Glomerular visceral epithelial cell (primary cell): ENCODE data around the gene PAX7.

ENCODE experiments used
- DNase-seq: peaks from one replicate; pipeline ENCODE4 v3.0.0-alpha.2; 2016; ENCODE audit errors: extremely low spot score

PAX7 gene

DNA sequence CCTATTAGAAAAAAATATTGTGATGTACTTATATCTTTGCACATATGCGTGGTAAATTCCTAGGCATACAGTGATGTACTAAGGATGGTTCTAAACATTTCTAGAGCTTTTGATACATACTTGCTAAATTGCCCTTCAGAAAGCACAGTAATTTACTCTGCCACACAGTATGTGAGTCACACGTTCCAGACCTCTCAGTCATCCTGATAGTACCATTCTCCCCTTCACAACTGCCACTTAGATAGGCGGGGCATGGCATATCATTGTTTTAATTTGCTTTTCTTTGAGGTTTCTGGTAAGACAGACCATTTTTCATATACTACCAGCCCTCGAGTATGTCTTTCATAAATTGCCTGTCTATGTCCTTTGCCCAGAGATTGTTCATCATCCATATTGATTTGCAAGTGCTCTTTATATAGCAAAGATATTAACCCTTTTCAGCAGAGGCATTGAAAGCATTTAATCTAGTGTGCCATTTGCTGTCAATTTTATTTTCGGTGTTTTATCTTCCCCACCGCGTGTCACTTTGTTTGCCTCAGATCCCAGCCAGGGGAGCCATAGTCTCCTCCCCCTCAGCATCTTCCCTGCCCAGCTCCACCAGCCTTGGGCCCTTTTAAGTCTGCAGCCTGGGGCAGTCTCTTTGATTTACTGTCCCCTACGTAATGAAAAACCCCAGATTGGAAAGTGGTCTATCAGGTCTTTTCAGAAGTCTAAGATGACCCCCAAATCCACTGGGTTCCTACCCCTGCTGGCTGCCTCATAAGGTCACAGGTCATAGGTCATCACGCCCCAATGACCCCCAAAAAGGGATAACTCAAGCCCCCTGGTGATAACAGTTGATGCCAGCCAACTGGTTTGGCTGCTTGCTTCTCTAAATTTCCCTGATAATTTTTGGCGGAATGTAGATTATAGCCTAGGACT, 11.8 kb upstream of the PAX7 start:
- peak; percentile 44 for DNase-seq

- DNase-seq: no peak
Observed at GRCh38 chr1:18619467-18619835, 11.2 kb upstream of the PAX7 start.

DNA sequence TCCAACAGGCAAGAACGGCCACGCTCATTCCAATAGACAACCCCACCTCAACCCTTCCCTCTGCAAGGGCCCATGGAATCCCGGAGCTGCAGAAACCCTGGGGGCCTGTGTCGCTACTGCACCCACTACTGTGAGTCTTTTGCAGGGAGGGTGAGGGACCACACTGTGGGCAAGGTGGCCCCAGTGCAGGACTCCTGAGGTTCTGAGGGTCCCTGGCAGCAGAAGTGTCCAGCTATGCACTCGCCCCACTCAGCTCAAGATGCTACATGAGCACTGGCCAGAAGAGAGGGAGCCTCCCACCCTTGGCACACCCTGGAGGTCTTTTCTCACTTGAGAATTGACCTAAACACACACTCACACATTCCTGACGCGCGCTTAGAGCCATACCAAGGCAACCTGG, 2.1 kb upstream of the PAX7 start:
- no peak for DNase-seq

- DNase-seq: no peak
Observed at GRCh38 chr1:18629659-18630510, 761 bp upstream of the PAX7 start.

- DNase-seq: no peak
Observed at GRCh38 chr1:18631496-18632217, 1.0 kb downstream of the PAX7 start.

GRCh38 chr1:18632218-18632588, 1.6 kb downstream of the PAX7 start:
- DNase-seq: no peak

DNA sequence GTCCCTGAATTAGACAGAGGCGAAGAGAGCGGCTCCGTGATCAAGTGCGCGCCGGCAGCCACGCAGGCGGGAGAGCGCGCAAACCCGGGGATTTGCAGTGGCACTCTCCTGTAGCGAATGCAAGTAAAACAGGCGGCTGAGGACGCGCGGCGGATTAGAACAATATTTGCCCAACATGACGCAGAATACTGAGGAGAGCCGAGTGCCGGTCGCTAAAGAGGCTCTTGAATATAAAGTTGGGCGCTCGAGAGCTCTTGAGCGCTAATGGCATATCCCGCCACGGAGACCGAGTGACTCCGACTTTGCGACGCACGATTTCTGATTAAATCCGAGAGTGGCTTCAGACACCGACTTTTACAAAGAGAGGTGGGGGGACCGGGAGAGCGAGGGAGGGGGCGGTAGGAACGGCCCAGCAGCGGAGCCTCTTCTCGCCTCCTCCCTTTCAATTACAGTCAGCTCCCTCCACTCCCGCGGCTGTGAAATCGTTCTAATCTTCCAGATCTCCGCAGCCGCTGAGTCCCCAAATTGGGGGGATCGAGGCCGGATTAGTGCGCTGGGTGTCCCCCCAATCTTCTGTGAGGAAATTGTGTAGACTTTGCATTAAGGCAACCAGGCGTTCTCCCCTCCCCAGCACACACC, 2.3 kb downstream of the PAX7 start:
- DNase-seq: no peak

DNA sequence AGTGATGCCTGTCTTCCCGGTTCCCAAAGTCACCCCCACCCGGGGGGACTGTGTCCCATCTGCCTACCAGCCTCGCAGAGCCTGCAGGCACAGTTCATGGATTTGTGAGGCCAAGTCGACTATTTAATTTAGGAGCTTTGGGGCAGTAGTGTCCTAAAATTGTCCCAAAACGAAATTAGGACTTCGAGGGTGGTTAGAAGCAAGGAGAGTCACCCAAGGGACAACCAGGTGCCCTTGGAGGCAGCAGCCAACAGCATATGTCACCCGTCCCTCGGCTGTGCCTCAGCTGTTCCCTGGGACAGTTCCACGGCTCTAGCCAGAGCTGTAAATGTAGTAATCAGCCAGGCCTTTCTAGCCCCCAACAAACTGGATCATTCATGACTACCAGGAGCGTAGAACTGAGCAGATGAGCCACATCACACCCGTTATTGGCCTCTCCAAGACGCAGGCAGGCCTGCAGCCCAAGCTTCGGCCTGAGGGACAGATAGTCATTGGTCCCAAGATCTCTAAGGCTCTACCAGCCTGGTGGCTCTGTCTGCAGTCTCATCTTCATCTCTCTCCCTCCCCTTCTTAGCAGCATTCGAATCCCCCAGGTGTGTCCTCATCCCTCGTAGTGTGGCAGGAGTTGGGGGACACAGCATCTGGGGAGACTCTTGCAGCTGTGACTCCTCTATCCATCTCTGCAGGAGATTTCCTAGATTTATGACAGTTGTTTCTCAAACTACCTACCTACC, 2.9 kb downstream of the PAX7 start:
- no peak for DNase-seq

- no peak for DNase-seq
Observed at GRCh38 chr1:18634276-18634675, 3.6 kb downstream of the PAX7 start.

DNA sequence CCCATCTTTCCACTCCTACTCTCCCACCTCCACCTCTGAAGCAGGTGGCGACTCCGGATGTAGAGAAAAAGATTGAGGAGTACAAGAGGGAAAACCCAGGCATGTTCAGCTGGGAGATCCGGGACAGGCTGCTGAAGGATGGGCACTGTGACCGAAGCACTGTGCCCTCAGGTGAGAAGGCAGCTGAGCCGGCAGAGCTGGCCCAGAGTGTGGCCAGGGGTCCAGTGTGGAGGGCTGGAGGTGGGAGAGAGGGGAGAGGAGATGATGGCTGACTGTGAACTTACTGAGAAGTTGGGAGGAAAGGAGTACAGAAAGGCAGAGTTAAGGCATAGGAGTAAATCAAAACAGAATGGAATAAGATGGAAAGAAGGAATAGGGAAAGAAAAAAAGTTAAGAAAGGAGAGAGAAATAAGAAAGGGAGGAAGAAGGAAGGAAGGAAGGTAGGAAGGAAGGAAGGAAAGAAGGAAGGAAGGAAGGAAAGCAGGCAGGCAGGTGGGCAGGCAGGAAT, 4.5 kb downstream of the PAX7 start:
- DNase-seq: no peak

DNA sequence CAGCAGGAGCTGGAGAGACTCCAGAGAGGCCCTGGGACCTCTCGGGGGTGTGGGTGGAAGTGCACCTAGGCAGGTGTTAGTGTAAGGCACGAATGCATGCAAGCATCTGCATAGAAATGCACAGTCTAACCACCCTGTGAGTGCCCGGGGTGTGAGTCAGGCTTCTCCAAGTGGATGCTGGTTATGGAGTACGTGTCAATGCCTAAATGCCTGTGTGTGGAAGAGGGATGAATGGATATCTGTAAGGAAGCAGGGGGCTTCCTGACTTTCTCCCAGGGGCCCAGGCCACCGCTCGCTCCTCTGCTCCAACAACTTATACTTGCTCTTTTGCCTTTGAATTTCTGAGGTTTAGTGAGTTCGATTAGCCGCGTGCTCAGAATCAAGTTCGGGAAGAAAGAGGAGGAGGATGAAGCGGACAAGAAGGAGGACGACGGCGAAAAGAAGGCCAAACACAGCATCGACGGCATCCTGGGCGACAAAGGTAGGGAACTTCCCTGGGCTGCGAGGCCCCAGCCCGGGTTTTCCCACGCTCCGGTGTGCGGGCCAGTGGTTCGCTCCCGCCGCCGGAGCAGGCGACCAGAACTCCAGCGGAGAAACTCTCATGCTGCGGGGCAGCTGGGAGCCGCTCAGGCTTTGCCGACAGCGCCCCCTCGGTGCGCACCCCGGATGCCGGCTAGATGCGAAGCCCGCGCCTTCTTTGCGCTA, 5.4 kb downstream of the PAX7 start:
- no peak for DNase-seq

DNA sequence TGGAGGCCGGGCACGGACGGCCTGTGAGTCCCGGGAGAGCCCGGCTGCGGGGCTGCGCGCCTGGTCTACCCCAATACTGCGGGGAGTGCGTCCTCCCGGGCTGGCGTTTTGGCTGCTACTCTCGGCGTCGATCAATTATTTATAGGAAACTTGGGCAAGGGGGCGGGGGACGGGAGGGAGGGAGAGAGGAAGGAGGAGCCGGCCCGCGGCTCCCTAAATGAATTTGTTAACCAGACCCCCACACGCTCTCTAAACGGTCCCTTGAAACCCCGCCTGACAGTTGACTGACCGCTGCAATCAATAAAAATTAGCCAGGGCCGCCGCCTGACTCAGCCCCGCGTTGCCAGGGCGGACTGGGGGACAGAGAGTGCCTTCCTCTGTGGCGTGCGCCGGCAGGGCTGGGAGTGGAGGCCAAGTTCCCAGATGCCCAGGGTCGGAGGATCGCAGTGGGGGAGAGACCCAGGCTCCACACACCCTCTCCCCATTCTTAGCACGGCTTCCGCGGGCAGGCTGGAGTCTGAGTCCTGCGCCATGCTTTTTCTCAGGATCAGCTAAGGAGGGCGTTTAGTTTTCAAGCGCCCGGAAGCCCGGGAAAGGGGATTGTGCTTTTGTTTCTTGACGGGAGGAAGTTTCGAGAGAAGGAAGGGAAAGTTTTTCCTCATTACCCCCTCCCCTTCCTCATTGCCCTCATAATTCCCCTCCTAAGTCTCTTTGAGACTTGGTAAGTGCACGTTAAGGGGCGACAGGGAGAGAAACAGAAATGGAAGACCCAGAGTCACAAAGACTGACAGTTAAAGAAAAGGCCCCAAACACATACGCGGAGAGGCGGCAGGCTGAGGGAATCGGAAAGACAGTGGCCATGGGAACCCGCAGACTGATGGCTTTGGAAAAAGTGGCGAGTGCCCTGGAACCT, 6.2 kb downstream of the PAX7 start:
- no peak for DNase-seq

DNA sequence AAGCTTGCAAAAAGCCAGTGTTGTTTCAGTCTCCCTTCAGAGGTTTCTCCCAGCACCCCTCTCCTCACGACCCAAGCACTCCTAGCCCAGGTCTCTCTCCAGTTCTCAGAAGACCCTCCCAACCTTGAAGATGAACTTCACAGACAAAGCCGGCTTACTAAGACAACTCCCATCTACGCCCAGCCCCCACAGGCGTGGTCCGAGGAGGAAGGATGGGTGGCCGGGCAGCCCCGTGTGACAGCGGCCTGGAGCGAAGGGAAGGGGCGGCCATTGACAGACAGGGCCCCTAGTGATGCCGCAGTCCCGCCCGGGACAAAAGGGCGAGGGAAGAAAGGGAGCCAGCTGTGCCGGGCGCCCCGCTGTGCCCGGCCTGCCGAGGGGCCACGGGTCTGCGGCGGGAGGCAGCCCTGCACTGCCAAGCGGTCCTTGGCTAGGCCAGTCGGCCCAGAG, 6.9 kb downstream of the PAX7 start:
- no peak for DNase-seq

DNA sequence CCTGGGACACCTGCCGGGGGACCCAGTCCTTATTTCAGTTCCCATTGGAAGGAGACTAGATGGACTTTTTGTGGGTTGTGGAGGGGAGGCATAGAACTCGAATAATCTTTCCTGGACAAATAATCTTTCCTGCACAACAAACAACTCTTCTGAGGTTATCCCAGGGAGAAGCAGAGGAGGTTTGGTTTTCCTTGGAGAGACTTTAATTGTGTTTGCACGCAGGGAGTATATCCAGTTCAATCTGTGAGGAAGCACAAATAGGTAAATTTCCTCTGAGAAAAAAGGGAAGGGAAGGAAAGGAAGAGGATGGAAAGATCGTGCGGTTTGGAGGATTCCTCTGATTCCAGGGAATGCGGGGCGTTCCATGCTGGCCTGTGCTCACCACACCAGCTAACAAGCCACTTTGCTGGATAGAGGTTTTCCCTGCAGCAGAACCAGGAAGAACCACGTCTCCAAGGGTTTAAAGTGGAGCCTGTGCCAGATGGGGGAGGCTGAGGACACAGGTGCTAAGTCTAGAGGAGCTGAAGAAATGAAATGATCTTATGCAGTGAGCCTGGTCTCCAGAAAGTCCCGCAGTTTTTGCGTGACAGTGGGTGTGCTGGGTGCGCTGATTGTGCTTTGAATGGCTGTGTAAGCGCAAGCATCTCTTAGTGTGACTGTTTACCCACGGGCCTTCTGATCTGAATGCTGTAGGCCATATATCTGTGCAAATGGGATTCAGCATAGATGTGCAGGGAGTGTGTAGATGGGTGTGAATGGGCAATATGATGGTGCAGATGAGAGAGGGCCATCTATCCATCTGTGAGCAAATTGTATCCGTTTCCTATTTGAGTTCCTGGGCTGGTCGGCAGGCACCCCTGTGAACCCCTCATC, 7.6 kb downstream of the PAX7 start:
- DNase-seq: no peak

DNA sequence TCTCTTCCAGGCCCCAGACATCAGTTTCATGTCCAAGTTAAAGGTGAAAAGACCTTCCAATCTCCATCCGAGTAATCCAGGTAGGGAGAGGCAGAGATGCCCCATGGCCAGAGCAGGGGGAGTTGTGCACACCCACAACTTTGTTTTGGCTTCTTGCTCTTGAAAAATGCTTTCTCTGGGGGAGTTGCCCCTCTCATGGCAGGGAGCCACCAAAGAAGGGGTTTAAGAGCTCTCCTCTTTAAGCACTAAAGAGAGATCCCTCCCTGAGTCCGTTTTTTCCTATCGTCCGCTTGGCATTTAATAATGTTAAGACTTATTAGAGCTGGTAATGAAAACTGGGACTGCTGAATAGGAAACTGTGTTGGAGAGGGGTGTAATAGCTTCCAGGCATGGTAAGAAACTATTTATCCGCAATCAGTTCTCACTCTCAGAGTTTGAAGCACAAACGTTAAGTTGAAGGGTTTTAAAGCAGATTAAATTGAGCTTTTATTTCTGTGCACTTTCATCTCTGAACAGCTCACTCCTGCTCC, 8.3 kb downstream of the PAX7 start:
- no peak for DNase-seq

- DNase-seq: no peak
Observed at GRCh38 chr1:18639368-18640055, 8.9 kb downstream of the PAX7 start.
